OCI-LY7 (cell line): ENCODE results near the gene ERI3.

Source experiments
- CTCF ChIP-seq: fragments of 200-600 bp; sonication (generic); conservative IDR thresholded peaks from 2 replicates; pipeline ENCODE4 v1.5.1; 2014; ENCODE audit warnings: mild to moderate bottlenecking, antibody characterized with exemption, low read length, moderate library complexity, mixed read lengths
- EZH2phosphoT487 ChIP-seq: fragments of 200-600 bp; sonication (generic); IDR thresholded peaks from 2 replicates; pipeline ENCODE4 v1.6.1; 2018; ENCODE audit warnings: low read depth, borderline replicate concordance, mild to moderate bottlenecking, mixed run types, antibody characterized with exemption, low read length, moderate library complexity, mixed read lengths

- peak; percentile 46 for TF ChIP-seq CTCF
- no peak for TF ChIP-seq EZH2phosphoT487
These were observed 40.6 kb downstream of the ERI3 start for GRCh38 chr1:44314452-44314851.
